GM21717 (cell line): ENCODE data around the gene TMEM38B.
A peak's percentile ranks its signal among the peaks of the same experiment; 100 is the strongest.
"Not testable (repeated sequence)": the region's sequence is repeated elsewhere in the genome, so short reads cannot be mapped to it uniquely, and the experiment has no call there.

Source experiments
- ATAC-seq: cut with Tn5 transposase; IDR thresholded peaks from one replicate; pipeline ENCODE4 v1.9.1; 2021; ENCODE audit warnings: mild to moderate bottlenecking, moderate library complexity; ENCODE audit not compliant: unreplicated experiment

Gene TMEM38B

DNA sequence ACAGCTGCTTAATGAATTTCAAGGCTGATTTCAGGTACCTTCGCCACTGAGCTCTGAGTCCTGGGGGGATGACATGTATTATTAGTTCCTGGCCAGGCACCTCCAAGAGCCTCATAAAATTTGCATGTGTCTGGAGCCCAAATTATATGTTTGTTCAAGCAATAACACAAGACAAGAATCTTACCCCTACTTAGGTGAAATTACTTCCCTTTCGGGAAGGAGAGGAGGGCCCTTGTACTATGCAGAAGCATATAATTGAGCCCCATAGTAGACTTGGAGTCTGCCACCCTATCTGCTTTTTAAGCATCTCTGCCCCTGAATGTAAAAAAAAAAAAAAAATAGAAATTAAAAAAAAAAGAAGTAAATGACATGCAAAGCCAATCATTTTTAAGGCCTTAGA is 13.0 kb upstream of the TMEM38B start:
- ATAC-seq = no peak

DNA sequence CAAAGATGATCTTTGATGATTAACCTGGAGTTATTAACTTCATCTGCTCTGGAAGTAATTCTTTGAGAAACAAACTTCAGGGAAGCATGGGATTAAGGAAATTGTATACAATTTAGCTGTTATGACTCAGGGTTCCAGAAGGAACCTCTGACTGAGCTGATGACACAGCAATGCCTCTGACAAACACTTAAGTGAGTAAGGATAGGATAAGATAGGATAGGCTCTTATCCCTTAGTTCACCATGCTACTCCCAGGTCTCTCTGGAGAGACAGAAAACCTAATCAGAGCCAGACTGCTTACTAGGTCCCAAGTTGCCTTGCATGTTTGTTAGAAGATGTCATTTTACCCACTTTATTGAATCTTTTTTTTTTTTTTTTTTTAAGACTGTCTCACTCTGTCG is 12.6 kb upstream of the TMEM38B start:
- ATAC-seq = no peak

- no peak for ATAC-seq
Measured at GRCh38 chr9:105683688-105684275, 10.6 kb upstream of the TMEM38B start.

DNA sequence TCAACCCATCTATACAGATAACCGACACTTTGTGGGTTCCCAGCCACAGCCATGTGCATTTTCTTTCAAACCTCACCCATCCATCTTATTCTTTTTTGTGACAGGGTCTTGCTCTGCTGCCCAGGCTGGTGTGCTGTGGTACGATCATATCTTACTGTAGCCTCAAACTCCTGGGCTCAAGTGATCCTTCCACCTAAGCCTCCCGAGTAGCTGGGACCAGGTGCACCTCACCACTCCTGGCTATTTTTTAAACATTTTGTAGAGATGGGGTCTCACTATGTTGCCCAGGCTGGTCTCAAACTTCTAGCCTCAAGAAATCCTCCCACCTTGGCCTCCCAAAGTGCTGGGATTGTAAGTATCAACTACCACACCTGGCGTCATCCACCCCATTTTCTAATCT is 7.4 kb upstream of the TMEM38B start:
- no peak for ATAC-seq

GRCh38 chr9:105690742-105691141 is 3.6 kb upstream of the TMEM38B start:
- ATAC-seq = no peak

GRCh38 chr9:105693435-105694189 is 729 bp upstream of the TMEM38B start:
- peak; percentile 42 for ATAC-seq

GRCh38 chr9:105694848-105695581 is 674 bp downstream of the TMEM38B start:
- peak; percentile 58 for ATAC-seq

- ATAC-seq = no peak
Measured at GRCh38 chr9:105696219-105696793, 2.0 kb downstream of the TMEM38B start.

GRCh38 chr9:105697871-105698270 is 3.5 kb downstream of the TMEM38B start:
- no peak for ATAC-seq

GRCh38 chr9:105698348-105698870 is 4.1 kb downstream of the TMEM38B start:
- no peak for ATAC-seq

DNA sequence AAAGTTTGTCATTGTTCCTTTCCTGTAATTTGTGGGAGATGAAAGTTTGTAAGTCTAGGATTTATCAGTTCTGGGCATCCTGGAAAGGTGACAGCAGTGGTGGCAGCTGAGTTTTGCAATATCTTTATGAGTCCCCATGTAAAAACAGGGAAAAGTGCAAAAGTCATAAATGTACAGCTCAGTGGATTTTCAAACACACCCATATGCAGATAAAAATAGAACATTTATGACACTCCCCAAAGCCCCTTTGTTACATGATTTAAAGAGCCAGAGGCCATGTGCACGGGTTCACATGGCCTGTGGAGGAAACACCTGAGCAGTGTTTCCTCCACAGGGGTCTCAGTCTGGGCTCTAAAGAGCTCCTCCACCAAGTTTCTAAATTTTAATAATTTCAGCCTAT is 6.3 kb downstream of the TMEM38B start:
- ATAC-seq = no peak

DNA sequence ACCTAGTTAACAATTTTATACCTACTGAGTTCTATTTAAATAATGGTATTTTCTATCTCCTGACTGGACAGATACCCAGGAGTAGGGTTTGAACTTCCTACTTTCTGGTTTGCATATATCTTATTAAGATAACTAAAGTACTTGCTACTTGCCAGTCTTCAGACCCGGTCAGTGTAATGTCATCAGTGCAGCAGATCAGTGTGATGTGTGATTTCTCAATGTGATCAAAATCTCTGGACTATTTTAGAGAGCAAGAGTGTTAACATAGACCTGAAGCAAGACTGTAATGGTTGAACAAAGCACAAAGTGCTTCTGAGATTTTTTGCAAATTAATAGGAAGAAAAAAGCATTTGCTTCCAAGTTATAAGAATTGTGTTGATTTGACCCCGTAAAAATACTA is 6.8 kb downstream of the TMEM38B start:
- no peak for ATAC-seq

DNA sequence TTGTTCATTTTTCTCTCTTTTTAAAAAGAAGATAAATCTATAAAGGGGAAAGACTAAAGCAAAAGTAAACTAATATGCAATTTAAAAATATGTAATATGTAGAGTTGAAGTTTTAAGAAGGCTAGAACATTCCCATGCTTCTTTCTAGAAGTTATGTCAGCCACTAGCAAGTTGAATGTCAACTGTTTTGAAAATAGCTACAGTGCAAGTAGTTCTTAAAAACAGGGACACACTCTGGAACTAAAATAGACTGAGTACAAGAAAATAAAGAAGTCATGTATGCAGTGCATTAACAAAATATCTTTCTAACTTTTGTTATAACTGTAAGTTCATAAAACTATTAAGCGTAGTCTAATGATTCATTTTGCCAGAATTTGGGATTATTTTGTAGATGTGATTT is 7.9 kb downstream of the TMEM38B start:
- no peak for ATAC-seq

GRCh38 chr9:105703638-105704037 is 9.3 kb downstream of the TMEM38B start:
- ATAC-seq = not testable (repeated sequence)

DNA sequence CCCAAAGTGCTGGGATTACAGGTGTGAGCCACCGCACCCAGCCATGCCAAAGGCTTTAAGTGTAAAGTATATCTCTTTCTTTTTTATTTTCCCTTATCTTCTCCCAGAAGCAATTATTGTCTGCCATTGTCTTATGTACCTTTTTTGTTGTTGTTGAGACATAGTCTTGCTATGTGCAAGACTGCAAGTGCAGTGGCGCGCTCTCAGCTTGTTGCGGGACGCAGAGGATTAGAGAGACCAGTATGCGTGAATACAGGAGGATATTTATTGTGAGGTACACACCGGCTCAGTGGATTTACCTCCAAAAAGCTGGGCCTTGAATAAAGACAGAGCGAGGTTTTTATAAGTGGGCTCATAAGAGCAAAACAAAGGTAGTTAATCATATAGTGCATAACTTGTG is 11.8 kb downstream of the TMEM38B start:
- no peak for ATAC-seq

DNA sequence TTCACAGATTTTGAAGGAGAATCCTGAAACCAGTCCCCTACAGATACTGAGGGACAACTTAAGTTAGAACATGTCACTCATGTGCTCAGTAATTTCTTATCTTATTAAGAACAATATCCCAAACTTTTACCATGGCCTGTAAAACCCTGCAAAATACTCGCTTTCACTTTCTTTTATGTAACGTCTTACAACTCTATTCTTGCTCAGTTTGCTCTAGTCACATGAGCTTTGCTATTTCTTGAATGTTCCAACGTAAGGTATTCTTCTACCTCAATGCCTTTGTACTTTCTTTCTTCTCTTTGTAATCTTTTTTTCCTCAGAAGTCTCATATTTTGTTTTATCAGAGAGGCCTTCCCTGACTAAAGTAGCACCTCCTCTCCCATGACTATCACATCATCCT is 14.1 kb downstream of the TMEM38B start:
- peak; percentile 60 for ATAC-seq

DNA sequence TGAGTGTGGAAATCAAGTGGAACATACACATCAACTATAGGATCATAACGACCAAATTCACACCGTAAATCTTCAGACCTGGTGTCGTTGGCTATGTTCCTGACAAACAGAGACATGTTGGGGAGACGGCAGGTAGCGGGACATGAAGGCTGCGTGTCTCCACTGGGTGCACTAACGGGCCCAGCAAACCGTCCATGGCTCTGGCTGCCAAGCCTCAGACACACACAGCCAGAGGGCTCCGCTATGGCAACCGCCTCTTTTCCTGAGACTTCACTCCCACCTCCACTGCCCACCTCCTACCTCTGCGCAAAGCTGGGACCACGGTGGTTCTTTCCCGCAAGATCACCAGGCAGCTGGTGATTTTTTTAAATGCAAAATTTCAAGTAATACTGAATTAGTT is 16.3 kb downstream of the TMEM38B start:
- no peak for ATAC-seq

DNA sequence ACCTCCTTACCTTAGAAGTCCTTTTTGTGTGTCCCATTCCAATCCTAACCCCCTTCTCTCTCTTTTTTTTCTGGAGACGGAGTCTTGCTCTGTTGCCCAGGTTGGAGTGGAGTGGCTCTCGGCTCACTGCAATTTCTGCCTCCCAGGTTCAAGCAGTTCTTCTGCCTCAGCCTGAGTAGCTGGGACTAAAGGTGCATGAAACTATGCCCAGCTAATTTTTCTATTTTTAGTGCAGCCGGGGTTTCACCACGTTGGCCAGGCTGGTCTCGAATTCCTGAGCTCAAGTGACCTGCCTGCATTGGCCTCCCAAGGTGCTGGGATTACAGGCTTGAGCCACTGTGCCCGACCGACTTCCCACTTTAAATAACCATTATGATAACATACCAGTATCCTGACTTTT is 17.5 kb downstream of the TMEM38B start:
- ATAC-seq = no peak

DNA sequence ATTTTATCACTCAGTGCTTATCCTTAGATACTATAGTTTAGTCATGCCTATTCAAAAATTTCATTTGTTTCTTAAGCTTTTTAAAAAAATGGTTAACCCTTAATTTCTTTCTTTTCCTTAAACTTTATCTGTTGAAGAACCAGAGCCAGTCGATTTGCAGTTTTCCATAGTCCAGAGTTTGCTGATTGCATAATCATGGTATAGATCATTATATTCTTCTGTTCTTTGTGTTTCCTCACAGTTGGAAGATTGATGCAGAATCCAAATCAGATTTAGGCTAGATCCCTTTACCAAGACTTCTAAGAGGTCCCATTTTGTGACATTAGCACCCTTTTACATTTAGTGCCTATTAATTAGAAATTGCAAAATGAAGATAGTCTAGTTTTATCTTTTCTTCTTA is 18.0 kb downstream of the TMEM38B start:
- ATAC-seq = no peak

DNA sequence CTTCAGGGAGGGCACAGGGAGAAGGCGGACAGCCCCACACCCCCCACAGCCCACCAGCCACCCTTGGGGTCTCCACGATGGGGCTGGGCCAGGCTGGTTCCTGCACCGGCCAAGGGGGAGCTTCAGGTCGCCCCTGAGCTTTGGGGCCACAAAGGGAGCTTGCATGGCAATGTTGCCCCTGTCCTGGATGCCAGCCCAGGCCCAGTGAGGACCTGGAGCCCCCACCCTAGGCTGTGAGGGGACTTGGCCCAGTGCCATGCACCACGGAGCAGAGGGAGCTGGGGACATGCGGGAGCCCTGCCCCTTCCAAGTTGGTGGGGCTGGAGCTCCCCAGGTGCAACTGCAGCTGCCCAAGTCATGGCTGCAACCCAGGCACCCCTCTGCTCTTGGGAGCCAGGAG is 18.4 kb downstream of the TMEM38B start:
- no peak for ATAC-seq

- ATAC-seq = no peak
Measured at GRCh38 chr9:105713260-105714019, 19.1 kb downstream of the TMEM38B start.
